ENCODE data around the gene LGALS9. TPM values are rescaled to one million over a fixed set of nuclear protein-coding genes. Genes with fewer than 3 reads are reported as not detected.
A peak's percentile ranks its signal among the peaks of the same experiment; 100 is the strongest.

Gene LGALS9
- total RNA-seq (100 to 1,000 TPM in 2 of 5 experiments, 10 to 100 TPM in 3; 11.0 to 198 (median 47.7) TPM), polyA plus RNA-seq (10 to 100 TPM; 11.8 to 15.0 TPM), total RNA-seq (7.1 reads per million, percentile 30 among the genes with 10 or more reads in this experiment)

- Histone ChIP-seq H3K4me3 (ENCODE audit: low read length) (peak within 1 kb of the TSS; percentile 91), H3K36me3 (ENCODE audit: control insufficient read depth in 2 of 3, insufficient read depth in 3 of 3, low read length in 3 of 3) (no peaks in the 10 kb centered on the region), H3K27ac (ENCODE audit: low read depth, low read length) (peak within 1 kb of the TSS; percentile 69), H3K9me3 (ENCODE audit: control insufficient read depth in 2 of 3, low read length in 3 of 3) (no peaks in the 10 kb centered on the region), H3K4me1 (ENCODE audit: control insufficient read depth in 2 of 2, insufficient read depth in 2 of 2, low read length in 2 of 2) (peaks cover 13 to 18% of the 10 kb centered on the region in 2 donors), H3K27me3 (ENCODE audit: control insufficient read depth in 2 of 2, insufficient read depth in 2 of 2, low read length in 2 of 2) (no peaks in the 10 kb centered on the region)
- ChIA-PET POLR2A (interaction anchor here (0.7 kb wide), 1 partner anchor 283 kb away, joined by 3 read pairs; no protein-coding TSS in a partner anchor), CTCF (interaction anchor here (1.5 to 1.6 kb wide), 2 partner anchors 19 to 394 kb away, joined by 4 read pairs; no protein-coding TSS in a partner anchor)
- intact Hi-C loops (cut with micrococcal nuclease) = loop anchor here (2.0 to 10.0 kb wide), 3 partner anchors 14 to 176 kb away; partner anchors contain the start of gene KSR1 (in 1 of the 2)
- Mint-ChIP-seq H3K9me3 (no peaks in the 10 kb centered on the region), H3K4me1 (peaks cover 36 to 56% (median 53%) of the 10 kb centered on the region in 7 donors), H3K27ac (peak within 1 kb of the TSS; percentile 84 to 98 (median 92)), H3K4me3 (peak within 1 kb of the TSS; percentile 88 to 96 (median 93)), H3K36me3 (peaks cover 0 to 26% (median 3%) of the 10 kb centered on the region in 5 donors), H3K27me3 (no peaks in the 10 kb centered on the region)
- ATAC-seq (peak; percentile 74), DNase-seq (peak in 8 of 9 donors; percentile 23 to 55 (median 46))
Observed at GRCh38 chr17:27630607-27631410, at the start of gene LGALS9. LGALS9 (plus strand) TSS chr17:27631188; CDS start chr17:27631266, 78 bp downstream.

DNA sequence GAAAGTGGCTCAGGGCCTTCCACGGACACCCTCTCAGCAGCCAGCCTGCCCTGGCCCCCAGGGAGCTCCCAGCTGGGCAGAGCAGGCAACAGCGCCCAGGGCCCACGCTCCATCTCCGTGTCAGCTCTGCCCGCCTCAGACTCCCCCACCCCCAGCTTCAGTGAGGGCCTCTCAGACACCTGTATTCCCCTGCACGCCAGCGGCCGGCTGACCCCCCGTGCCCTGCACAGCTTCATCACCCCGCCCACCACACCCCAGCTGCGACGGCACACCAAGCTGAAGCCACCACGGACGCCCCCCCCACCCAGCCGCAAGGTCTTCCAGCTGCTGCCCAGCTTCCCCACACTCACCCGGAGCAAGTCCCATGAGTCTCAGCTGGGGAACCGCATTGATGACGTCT is 48.3 kb upstream of the LGALS9 start:
- Histone ChIP-seq H3K4me3 (ENCODE audit: low read length) (no peak overlapping the region), H3K4me1 (ENCODE audit: control insufficient read depth in 2 of 2, insufficient read depth in 2 of 2, low read length in 2 of 2) (no peaks in the 10 kb centered on the region), H3K27ac (ENCODE audit: low read depth, low read length) (no peak overlapping the region), H3K36me3 (ENCODE audit: control insufficient read depth in 2 of 3, insufficient read depth in 3 of 3, low read length in 3 of 3) (peaks cover 0 to 7% (median 0%) of the 10 kb centered on the region in 3 experiments), H3K27me3 (ENCODE audit: control insufficient read depth in 2 of 2, insufficient read depth in 2 of 2, low read length in 2 of 2) (no peaks in the 10 kb centered on the region), H3K9me3 (ENCODE audit: control insufficient read depth in 2 of 3, low read length in 3 of 3) (no peaks in the 10 kb centered on the region)
- ATAC-seq (no peak), DNase-seq (no peak)
- POLR2A ChIA-PET = no interaction called here
- peaks cover 0 to 39% (median 3%) of the 10 kb centered on the region in 7 donors for H3K4me1 Mint-ChIP-seq
- H3K27ac Mint-ChIP-seq = no peak overlapping the region
- H3K4me3 Mint-ChIP-seq = no peak overlapping the region
- CTCF ChIA-PET = no interaction called here
- peaks cover 0 to 21% (median 5%) of the 10 kb centered on the region in 5 donors for H3K36me3 Mint-ChIP-seq
- intact Hi-C loops (cut with micrococcal nuclease) = no loop called here
- H3K9me3 Mint-ChIP-seq = no peaks in the 10 kb centered on the region
- H3K27me3 Mint-ChIP-seq = no peaks in the 10 kb centered on the region

DNA sequence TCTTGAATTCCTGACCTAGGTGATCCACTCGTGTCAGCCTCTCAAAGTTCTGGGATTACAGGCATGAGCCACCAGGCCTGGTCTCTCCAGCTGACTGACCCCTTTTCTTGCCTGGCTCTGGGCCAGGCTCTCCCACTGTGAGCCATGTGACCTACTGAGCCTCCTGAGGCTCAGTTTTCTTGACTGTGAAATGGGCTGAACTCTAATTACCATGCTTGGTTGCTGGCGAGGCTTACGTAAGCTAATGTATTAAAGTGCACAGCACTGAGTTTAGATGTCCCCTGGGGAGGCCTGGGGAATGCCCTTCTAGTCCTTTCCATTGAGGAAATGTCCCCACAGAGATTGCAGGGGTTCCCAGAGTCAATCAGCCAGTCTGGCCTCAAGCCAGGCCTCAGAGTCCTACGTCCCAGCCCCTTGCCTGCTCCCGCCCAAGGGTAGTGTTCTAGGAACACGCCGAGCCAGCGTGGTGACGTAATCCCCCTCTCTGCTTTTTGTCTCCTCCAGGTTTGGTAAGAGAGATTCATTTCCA is 45.8 kb upstream of the LGALS9 start:
- H3K4me1 ChIP-seq (ENCODE audit: control insufficient read depth in 2 of 2, insufficient read depth in 2 of 2, low read length in 2 of 2) = no peaks in the 10 kb centered on the region
- DNase-seq (no peak), ATAC-seq (no peak)
- peaks cover 0 to 21% (median 8%) of the 10 kb centered on the region in 5 donors for H3K36me3 Mint-ChIP-seq
- H3K27me3 Mint-ChIP-seq = no peaks in the 10 kb centered on the region
- no peak overlapping the region for H3K4me3 ChIP-seq (ENCODE audit: low read length)
- ChIA-PET POLR2A (no interaction called here), CTCF (no interaction called here)
- H3K9me3 Mint-ChIP-seq = no peaks in the 10 kb centered on the region
- no peak overlapping the region for H3K27ac ChIP-seq (ENCODE audit: low read depth, low read length)
- intact Hi-C loops (cut with micrococcal nuclease) = no loop called here
- no peaks in the 10 kb centered on the region for H3K27me3 ChIP-seq (ENCODE audit: control insufficient read depth in 2 of 2, insufficient read depth in 2 of 2, low read length in 2 of 2)
- H3K27ac Mint-ChIP-seq = no peak overlapping the region
- H3K36me3 ChIP-seq (ENCODE audit: control insufficient read depth in 2 of 3, insufficient read depth in 3 of 3, low read length in 3 of 3) = peaks cover 0 to 7% (median 0%) of the 10 kb centered on the region in 3 experiments
- peaks cover 0 to 17% (median 0%) of the 10 kb centered on the region in 7 donors for H3K4me1 Mint-ChIP-seq
- H3K4me3 Mint-ChIP-seq = no peak overlapping the region
- no peaks in the 10 kb centered on the region for H3K9me3 ChIP-seq (ENCODE audit: control insufficient read depth in 2 of 3, low read length in 3 of 3)

DNA sequence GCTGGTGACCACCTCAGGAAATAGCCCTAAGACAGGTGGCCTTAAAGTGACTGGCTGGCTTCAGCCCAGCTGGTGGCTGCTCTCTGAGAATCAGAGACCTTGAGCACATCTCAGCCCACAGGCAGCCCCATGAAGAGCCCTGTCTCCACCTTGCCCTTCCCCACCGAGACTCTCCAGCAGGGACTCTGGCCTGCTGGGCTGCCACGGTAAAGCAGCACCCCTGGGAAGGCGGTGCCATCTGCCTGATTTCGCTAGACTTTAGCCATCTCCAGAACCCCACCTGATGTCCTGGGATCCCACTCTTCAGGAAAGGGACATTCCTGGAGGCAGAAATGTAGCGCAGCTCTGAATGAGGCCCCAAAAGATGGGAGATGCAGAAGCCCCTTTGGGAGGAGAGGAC is 45.2 kb upstream of the LGALS9 start:
- POLR2A ChIA-PET = no interaction called here

GRCh38 chr17:27586203-27586721 is 44.7 kb upstream of the LGALS9 start:
- Histone ChIP-seq H3K9me3 (ENCODE audit: control insufficient read depth in 2 of 3, low read length in 3 of 3) (no peaks in the 10 kb centered on the region), H3K4me1 (ENCODE audit: control insufficient read depth in 2 of 2, insufficient read depth in 2 of 2, low read length in 2 of 2) (no peaks in the 10 kb centered on the region), H3K27ac (ENCODE audit: low read depth, low read length) (no peak overlapping the region), H3K27me3 (ENCODE audit: control insufficient read depth in 2 of 2, insufficient read depth in 2 of 2, low read length in 2 of 2) (no peaks in the 10 kb centered on the region), H3K4me3 (ENCODE audit: low read length) (no peak overlapping the region), H3K36me3 (ENCODE audit: control insufficient read depth in 2 of 3, insufficient read depth in 3 of 3, low read length in 3 of 3) (peaks cover 0 to 11% (median 0%) of the 10 kb centered on the region in 3 experiments)
- ChIA-PET POLR2A (no interaction called here), CTCF (no interaction called here)
- no peak overlapping the region for H3K4me3 Mint-ChIP-seq
- no peak overlapping the region for H3K27ac Mint-ChIP-seq
- H3K27me3 Mint-ChIP-seq = no peaks in the 10 kb centered on the region
- ATAC-seq = no peak
- no peaks in the 10 kb centered on the region for H3K9me3 Mint-ChIP-seq
- peaks cover 0 to 10% (median 0%) of the 10 kb centered on the region in 7 donors for H3K4me1 Mint-ChIP-seq
- peaks cover 0 to 19% (median 8%) of the 10 kb centered on the region in 5 donors for H3K36me3 Mint-ChIP-seq
- DNase-seq = no peak
- intact Hi-C loops (cut with micrococcal nuclease) = no loop called here

More for the DNA sequence above, 45.2 kb upstream of the LGALS9 start:
- Histone ChIP-seq H3K4me3 (ENCODE audit: low read length) (no peak overlapping the region), H3K27me3 (ENCODE audit: control insufficient read depth in 2 of 2, insufficient read depth in 2 of 2, low read length in 2 of 2) (no peaks in the 10 kb centered on the region), H3K4me1 (ENCODE audit: control insufficient read depth in 2 of 2, insufficient read depth in 2 of 2, low read length in 2 of 2) (no peaks in the 10 kb centered on the region), H3K36me3 (ENCODE audit: control insufficient read depth in 2 of 3, insufficient read depth in 3 of 3, low read length in 3 of 3) (peaks cover 0 to 11% (median 0%) of the 10 kb centered on the region in 3 experiments), H3K27ac (ENCODE audit: low read depth, low read length) (no peak overlapping the region), H3K9me3 (ENCODE audit: control insufficient read depth in 2 of 3, low read length in 3 of 3) (no peaks in the 10 kb centered on the region)
- CTCF ChIA-PET = no interaction called here
- DNase-seq (no peak), ATAC-seq (no peak)
- peaks cover 0 to 14% (median 0%) of the 10 kb centered on the region in 7 donors for H3K4me1 Mint-ChIP-seq
- no peak overlapping the region for H3K4me3 Mint-ChIP-seq
- no peaks in the 10 kb centered on the region for H3K9me3 Mint-ChIP-seq
- no peak overlapping the region for H3K27ac Mint-ChIP-seq
- H3K27me3 Mint-ChIP-seq = no peaks in the 10 kb centered on the region
- intact Hi-C loops (cut with micrococcal nuclease) = no loop called here
- peaks cover 0 to 21% (median 8%) of the 10 kb centered on the region in 5 donors for H3K36me3 Mint-ChIP-seq

DNA sequence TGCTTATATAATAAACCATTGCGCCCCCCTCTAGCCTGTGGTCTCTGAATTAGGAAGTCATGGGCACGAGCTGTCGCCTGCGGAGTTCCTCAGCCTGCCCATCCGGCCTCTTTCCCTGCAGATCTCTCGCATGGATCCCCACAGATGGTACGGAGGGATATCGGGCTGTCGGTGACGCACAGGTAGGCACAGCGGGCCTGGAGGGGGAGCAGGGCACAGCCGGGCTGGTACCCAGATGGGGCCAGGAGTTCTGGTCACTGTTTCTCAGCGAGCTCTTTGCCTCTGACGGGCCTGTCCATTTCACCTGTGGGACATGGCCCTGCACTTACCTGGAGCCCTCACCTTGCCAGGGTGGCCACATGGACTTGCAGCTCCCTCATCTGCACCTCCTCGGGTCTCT is 42.6 kb upstream of the LGALS9 start:
- no peak overlapping the region for H3K27ac Mint-ChIP-seq
- H3K4me3 Mint-ChIP-seq = no peak overlapping the region
- Histone ChIP-seq H3K27ac (ENCODE audit: low read depth, low read length) (no peak overlapping the region), H3K27me3 (ENCODE audit: control insufficient read depth in 2 of 2, insufficient read depth in 2 of 2, low read length in 2 of 2) (no peaks in the 10 kb centered on the region), H3K4me3 (ENCODE audit: low read length) (no peak overlapping the region), H3K9me3 (ENCODE audit: control insufficient read depth in 2 of 3, low read length in 3 of 3) (no peaks in the 10 kb centered on the region), H3K36me3 (ENCODE audit: control insufficient read depth in 2 of 3, insufficient read depth in 3 of 3, low read length in 3 of 3) (peaks cover 0 to 20% (median 0%) of the 10 kb centered on the region in 3 experiments), H3K4me1 (ENCODE audit: control insufficient read depth in 2 of 2, insufficient read depth in 2 of 2, low read length in 2 of 2) (no peaks in the 10 kb centered on the region)
- H3K4me1 Mint-ChIP-seq = peaks cover 0 to 3% (median 0%) of the 10 kb centered on the region in 7 donors
- peaks cover 0 to 14% (median 9%) of the 10 kb centered on the region in 5 donors for H3K36me3 Mint-ChIP-seq
- no peaks in the 10 kb centered on the region for H3K27me3 Mint-ChIP-seq
- intact Hi-C loops (cut with micrococcal nuclease) = no loop called here
- CTCF ChIA-PET = interaction anchor here (0.7 to 3.8 kb wide), 3 partner anchors 12 to 64 kb away, joined by 3 to 11 read pairs (median 3); no protein-coding TSS in a partner anchor
- POLR2A ChIA-PET = no interaction called here
- ATAC-seq (no peak), DNase-seq (no peak)
- no peaks in the 10 kb centered on the region for H3K9me3 Mint-ChIP-seq
